GM19023 (cell line): Measurements from ENCODE around the gene PMS2.
"Not testable (repeated sequence)": the region's sequence is repeated elsewhere in the genome, so short reads cannot be mapped to it uniquely, and the experiment has no call there.

ENCODE experiments used
- ATAC-seq: cut with Tn5 transposase; IDR thresholded peaks from one replicate; pipeline ENCODE4 v1.9.1; 2021; ENCODE audit warnings: mild to moderate bottlenecking, moderate library complexity; ENCODE audit not compliant: unreplicated experiment

Gene PMS2

DNA sequence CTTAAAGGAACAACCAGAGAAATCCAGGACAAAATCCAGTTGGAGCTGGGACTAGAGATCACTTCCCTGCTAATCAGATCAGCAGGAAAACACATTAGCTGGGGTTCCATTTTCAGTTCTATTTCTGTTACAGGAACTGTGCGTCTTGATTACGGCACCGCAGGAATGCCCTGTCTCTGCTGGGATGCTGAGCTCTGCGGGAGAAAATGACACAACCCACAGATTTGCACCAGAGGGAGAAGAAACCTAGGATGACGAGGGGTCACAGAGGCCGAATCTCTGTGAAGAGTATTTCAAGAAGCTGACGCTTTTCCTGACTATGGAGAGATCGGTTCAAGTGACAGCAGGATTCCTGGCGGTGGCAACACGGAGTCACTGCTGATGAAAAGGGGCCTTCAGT lies 78.6 kb downstream of the PMS2 start:
- not testable (repeated sequence) for ATAC-seq

DNA sequence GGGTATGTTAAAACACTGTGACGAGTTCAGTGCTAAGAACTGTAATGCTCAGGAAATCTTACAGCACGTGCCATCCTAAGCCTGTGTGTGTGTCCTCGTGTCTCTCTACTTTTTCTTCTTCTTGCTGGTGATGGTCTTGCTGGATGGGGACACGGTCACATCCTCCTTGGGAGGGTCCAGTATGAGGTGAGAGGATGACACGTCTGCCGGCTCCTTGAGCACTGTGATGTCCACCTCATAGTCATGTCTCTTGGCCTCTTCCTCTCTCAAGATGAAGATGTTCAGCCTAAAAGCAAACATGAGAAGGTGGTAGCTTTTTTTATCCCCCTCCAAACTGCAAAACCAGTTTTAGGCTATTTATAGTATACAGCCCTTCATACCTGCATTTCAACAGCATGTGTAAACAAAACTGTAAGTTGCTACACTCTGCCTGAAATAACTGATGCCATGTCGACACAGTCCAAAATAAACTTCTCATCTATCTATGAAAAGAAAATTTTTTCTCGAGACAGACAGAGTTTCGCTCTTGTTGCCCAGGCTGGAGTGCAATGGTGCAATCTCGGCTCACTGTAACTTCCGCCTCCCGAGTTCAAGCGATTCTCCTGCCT lies 82.5 kb downstream of the PMS2 start:
- ATAC-seq, result not testable (repeated sequence)

DNA sequence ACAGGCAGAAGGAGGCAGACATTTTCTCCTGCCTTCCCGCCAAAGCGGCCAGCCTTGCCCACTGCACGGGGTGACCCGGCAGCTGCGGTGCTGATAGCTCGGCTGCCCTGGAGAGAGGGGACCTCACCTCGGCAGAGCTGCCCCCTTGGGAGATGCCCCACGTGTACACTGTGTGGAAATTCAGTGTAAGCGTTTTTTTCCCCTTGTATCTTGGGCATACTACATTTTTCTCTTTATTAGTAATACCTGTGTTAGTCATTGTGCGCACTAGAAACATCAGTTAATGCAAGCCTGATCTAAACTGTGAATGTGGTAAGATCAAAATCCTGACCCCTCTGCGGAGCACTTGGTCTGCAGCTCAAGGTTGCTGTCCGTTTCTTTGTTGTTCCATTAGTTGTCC lies 84.2 kb downstream of the PMS2 start:
- not testable (repeated sequence) for ATAC-seq

DNA sequence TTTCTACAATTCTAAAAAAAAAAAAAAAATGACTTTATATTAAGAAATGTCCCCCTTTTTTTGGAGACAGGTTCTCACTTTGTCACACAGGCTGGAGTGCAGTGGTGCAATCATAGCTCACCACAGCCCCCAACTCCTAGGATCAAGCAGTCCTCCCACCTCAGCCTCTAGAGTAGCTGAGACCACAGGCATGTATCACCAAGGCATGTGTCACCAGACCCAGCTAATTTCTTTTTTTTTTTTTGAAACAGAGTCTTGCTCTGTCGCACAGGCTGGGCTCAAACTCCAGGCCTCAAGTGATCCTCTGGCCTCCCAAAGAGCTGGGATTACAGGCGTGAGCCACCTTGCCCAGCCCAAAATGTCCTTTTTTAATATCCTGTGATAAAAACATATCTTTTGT lies 84.7 kb downstream of the PMS2 start:
- ATAC-seq, result not testable (repeated sequence)
